ENCODE results near the gene KRT5. TPM values are rescaled to one million over a fixed set of nuclear protein-coding genes. Genes with fewer than 3 reads are reported as not detected.

Gene KRT5
- total and polyA plus RNA-seq, 2 experiments from 2014 or later: not detected

DNA sequence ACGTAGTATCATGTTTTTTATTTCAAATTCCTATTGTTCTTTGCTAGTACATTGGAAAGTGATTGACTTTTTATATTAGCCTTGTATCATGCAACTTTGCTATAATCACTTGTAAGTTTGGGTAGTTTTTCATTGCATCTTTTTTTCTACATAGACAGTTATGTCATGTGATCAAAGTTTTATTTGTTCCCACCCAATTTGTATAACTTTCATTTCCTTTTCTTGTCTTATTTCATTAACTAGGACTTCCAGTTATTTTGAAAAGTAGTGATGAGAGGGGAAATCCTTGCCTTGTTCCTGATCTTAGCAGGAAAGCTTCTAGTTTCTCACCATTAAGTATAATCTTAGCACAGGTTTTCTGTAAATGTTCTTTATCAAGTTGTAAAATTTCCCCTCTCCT is 17.3 kb downstream of the KRT5 start:
- Mint-ChIP-seq H3K9me3 (no peaks in the 10 kb centered on the region), H3K27ac (no peak overlapping the region), H3K4me1 (no peaks in the 10 kb centered on the region), H3K27me3 (ENCODE audit: insufficient read depth, low read depth, poor library complexity) (peaks cover 5% of the 10 kb centered on the region), H3K36me3 (ENCODE audit: low read depth) (no peaks in the 10 kb centered on the region), H3K4me3 (no peak overlapping the region)
- Histone ChIP-seq H2AFZ (no peak overlapping the region), H3K27ac (ENCODE audit: low read depth) (no peak overlapping the region), H3F3A (replicated peaks; ENCODE audit: low read depth) (no peaks in the 10 kb centered on the region), H3K36me3 (ENCODE audit: insufficient read depth) (no peaks in the 10 kb centered on the region), H3K27me3 (ENCODE audit: insufficient read depth) (no peaks in the 10 kb centered on the region), H3K9me2 (ENCODE audit: insufficient read depth) (peaks cover 4% of the 10 kb centered on the region; the same call in 1 of the 2 replicates), H3K4me1 (ENCODE audit: insufficient read depth) (no peaks in the 10 kb centered on the region), H3K79me2 (replicated peaks; ENCODE audit: insufficient read depth) (no peaks in the 10 kb centered on the region), H3K4me2 (no peak overlapping the region), H4K20me1 (replicated peaks; ENCODE audit: insufficient read depth) (no peaks in the 10 kb centered on the region), H3K4me3 (no peak overlapping the region)
- DNase-seq (ENCODE audit: low spot score): no peak
- ATAC-seq: no peak
- no peak for TF ChIP-seq POLR2AphosphoS5 (IDR thresholded peaks at IDR 0.05; ENCODE audit: low read depth)
- TF ChIP-seq ETS1 (IDR thresholded peaks at IDR 0.05): no peak
- no peak for TF ChIP-seq NANOG (IDR thresholded peaks at IDR 0.05; ENCODE audit: borderline replicate concordance)
- TF ChIP-seq JUNB (IDR thresholded peaks at IDR 0.05; ENCODE audit: unreplicated experiment): no peak
- TF ChIP-seq ZNF462 (CRISPR knock-in tag; IDR thresholded peaks at IDR 0.05): no peak
- no peak for TF ChIP-seq CREB1 (CRISPR knock-in tag; IDR thresholded peaks at IDR 0.05; ENCODE audit: low read depth)
- TF ChIP-seq CTCF (conservative IDR thresholded peaks at IDR 0.05; ENCODE audit: low read depth in 2 of 2): no peak
- TF ChIP-seq STAT1 (IDR thresholded peaks at IDR 0.05; ENCODE audit: unreplicated experiment): no peak
- TF ChIP-seq ZNF114 (CRISPR knock-in tag; IDR thresholded peaks at IDR 0.05): no peak
- TF ChIP-seq EZH2phosphoT487 (IDR thresholded peaks at IDR 0.05; ENCODE audit: unreplicated experiment): no peak
- TF ChIP-seq, protein P1, sequence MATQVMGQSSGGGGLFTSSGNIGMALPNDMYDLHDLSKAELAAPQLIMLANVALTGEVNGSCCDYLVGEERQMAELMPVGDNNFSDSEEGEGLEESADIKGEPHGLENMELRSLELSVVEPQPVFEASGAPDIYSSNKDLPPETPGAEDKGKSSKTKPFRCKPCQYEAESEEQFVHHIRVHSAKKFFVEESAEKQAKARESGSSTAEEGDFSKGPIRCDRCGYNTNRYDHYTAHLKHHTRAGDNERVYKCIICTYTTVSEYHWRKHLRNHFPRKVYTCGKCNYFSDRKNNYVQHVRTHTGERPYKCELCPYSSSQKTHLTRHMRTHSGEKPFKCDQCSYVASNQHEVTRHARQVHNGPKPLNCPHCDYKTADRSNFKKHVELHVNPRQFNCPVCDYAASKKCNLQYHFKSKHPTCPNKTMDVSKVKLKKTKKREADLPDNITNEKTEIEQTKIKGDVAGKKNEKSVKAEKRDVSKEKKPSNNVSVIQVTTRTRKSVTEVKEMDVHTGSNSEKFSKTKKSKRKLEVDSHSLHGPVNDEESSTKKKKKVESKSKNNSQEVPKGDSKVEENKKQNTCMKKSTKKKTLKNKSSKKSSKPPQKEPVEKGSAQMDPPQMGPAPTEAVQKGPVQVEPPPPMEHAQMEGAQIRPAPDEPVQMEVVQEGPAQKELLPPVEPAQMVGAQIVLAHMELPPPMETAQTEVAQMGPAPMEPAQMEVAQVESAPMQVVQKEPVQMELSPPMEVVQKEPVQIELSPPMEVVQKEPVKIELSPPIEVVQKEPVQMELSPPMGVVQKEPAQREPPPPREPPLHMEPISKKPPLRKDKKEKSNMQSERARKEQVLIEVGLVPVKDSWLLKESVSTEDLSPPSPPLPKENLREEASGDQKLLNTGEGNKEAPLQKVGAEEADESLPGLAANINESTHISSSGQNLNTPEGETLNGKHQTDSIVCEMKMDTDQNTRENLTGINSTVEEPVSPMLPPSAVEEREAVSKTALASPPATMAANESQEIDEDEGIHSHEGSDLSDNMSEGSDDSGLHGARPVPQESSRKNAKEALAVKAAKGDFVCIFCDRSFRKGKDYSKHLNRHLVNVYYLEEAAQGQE (IDR thresholded peaks at IDR 0.05; ENCODE audit: unreplicated experiment): no peak
- no peak for TF ChIP-seq EZH2 (IDR thresholded peaks at IDR 0.05; ENCODE audit: low read depth, unreplicated experiment)
- TF ChIP-seq ZNF331 (CRISPR knock-in tag; IDR thresholded peaks at IDR 0.05; ENCODE audit: low read depth): no peak
